ENCODE measurements around the gene SKAP2.

GRCh38 chr7:26626687-26627086 is 237.7 kb downstream of the SKAP2 start:
- no peak for TF ChIP-seq EP300 (IDR thresholded peaks at IDR 0.05; ENCODE audit: borderline replicate concordance)
- no peak for TF ChIP-seq REST (IDR thresholded peaks at IDR 0.05; ENCODE audit: low read depth)
